AG04449 (cell line): ENCODE data around the gene MYO10.

Source experiments
- CTCF ChIA-PET: fragments of 350-600 bp; formaldehyde crosslinking; extraction: SDS; loops from one replicate; lab custom pipeline; 2021; ENCODE audit warnings: antibody characterized with exemption; lab: Yijun Ruan, JAX
- POLR2A ChIA-PET: fragments of 400-600, 350-600 bp; formaldehyde crosslinking; extraction: SDS; loops from one replicate; lab custom pipeline; 2020; ENCODE audit warnings: antibody characterized with exemption, inconsistent platforms; lab: Yijun Ruan, JAX
- DNase-seq: peaks from one replicate; pipeline ENCODE4 v3.0.0-alpha.2; 2010; ENCODE audit warnings: low read depth, low spot score
- H3K4me3 ChIP-seq: 2 replicates; pipeline ENCODE4 v1.5.1; 2011; ENCODE audit warnings: low read depth, mild to moderate bottlenecking, control low read depth, low read length
- TF ChIP-seq, protein P1 (sequence below): IDR thresholded peaks from one replicate; pipeline ENCODE4 v1.5.1; 2011; ENCODE audit warnings: mild to moderate bottlenecking, moderate library complexity, low read length, control low read depth, inconsistent platforms; ENCODE audit not compliant: insufficient read depth; ENCODE audit errors: missing control alignments

MYO10 gene

DNA sequence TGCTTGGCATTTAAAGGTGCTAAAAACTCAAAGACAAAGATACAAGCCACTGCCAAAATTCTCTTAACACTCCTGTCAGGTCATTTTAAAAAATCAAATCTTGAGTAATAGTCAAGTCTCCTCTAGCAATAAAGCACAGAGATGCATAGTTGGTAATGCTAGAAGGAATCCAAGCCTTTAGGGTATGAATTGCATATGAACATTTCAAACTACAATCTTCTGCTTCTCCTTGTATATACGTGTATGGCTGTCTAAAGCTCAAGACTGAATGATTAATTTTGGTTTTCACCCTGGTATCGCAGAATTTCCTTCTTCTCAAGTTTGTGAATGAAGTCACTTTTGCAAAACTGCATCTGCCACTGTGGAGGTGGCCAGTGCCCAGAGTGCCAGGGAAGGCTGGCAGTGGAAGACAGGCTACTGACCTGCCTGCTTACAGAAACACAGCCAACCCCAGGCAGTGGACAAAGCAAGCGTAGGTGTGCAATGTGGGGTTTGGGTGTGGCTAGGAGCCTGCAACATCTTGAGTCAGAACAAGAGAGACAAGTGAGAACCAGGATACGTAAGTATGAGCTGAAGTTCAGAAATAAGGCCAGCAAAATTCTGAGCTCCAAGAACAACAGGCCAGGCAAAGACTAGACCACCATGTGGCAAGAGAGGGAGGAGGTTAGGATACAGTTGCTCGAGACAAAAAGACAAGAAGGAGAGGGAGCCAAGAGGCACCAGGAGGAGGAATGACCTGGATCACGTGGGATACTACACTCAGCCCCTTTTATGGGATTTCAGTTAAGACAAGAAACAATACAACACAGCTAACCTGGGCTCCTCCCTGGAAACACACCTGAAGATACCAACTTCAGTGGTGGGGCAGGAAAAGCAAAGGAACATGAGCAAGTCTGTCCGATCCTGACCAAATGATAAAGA, 22.6 kb downstream of the MYO10 start:
- POLR2A ChIA-PET = no interaction called here
- CTCF ChIA-PET = interaction anchor here (1.6 to 6.8 kb wide), 4 partner anchors 20 to 277 kb away, joined by 4 to 42 read pairs (median 8); no protein-coding TSS in a partner anchor
- H3K4me3 ChIP-seq = no peak overlapping the region
- TF ChIP-seq, protein P1, sequence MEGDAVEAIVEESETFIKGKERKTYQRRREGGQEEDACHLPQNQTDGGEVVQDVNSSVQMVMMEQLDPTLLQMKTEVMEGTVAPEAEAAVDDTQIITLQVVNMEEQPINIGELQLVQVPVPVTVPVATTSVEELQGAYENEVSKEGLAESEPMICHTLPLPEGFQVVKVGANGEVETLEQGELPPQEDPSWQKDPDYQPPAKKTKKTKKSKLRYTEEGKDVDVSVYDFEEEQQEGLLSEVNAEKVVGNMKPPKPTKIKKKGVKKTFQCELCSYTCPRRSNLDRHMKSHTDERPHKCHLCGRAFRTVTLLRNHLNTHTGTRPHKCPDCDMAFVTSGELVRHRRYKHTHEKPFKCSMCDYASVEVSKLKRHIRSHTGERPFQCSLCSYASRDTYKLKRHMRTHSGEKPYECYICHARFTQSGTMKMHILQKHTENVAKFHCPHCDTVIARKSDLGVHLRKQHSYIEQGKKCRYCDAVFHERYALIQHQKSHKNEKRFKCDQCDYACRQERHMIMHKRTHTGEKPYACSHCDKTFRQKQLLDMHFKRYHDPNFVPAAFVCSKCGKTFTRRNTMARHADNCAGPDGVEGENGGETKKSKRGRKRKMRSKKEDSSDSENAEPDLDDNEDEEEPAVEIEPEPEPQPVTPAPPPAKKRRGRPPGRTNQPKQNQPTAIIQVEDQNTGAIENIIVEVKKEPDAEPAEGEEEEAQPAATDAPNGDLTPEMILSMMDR = no peak
- DNase-seq = no peak

- H3K4me3 ChIP-seq = no peak overlapping the region
- TF ChIP-seq, protein P1 = no peak
- no peak for DNase-seq
- CTCF ChIA-PET = interaction anchor here (0.8 to 6.8 kb wide), 6 partner anchors 17 to 291 kb away, joined by 3 to 42 read pairs (median 4); no protein-coding TSS in a partner anchor
- POLR2A ChIA-PET = no interaction called here
These were observed 24.0 kb downstream of the MYO10 start for GRCh38 chr5:16912080-16912479.

- no peak for DNase-seq
- no peak overlapping the region for H3K4me3 ChIP-seq
- POLR2A ChIA-PET = no interaction called here
- TF ChIP-seq, protein P1 = no peak
- CTCF ChIA-PET = interaction anchor here (0.7 to 1.2 kb wide), 4 partner anchors 9 to 281 kb away, joined by 3 to 4 read pairs (median 3); no protein-coding TSS in a partner anchor
These were observed 26.6 kb downstream of the MYO10 start for GRCh38 chr5:16909464-16909863.

DNA sequence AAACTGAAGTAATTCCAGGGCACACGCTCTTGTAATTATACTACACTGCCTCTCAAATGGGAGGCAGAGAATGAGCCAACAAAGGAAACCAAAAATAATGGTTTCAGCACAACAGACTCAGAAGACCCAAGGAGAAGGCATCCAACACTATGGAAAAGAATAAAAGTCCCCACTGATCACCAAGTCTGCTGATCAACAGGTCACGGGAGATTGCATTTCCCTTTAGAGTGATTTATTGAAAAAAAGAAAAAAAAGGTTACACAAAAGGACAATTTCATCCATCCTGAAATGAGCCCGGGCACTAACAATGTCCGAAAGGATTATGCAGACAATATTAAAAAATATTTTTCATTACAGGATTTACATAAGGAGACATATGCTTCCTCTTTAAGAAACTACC, 28.8 kb downstream of the MYO10 start:
- no peak overlapping the region for H3K4me3 ChIP-seq
- ChIA-PET POLR2A (no interaction called here), CTCF (interaction anchor here (4.3 kb wide), 1 partner anchor 283 kb away, joined by 18 read pairs; no protein-coding TSS in a partner anchor)
- TF ChIP-seq, protein P1 = no peak
- DNase-seq = no peak

GRCh38 chr5:16906255-16906654, 29.8 kb downstream of the MYO10 start:
- no peak for DNase-seq
- TF ChIP-seq, protein P1 = no peak
- ChIA-PET POLR2A (no interaction called here), CTCF (interaction anchor here (0.9 to 4.3 kb wide), 3 partner anchors 8 to 284 kb away, joined by 3 to 18 read pairs (median 4); no protein-coding TSS in a partner anchor)
- H3K4me3 ChIP-seq = no peak overlapping the region
